Naive thymus-derived CD4-positive, alpha-beta T cell (primary cell): ENCODE results near the gene CCT6B. TPM values are rescaled to one million over a fixed set of nuclear protein-coding genes. Genes with fewer than 3 reads are reported as not detected.
"Not testable (repeated sequence)": the region's sequence is repeated elsewhere in the genome, so short reads cannot be mapped to it uniquely, and the experiment has no call there.

ENCODE experiments used
- ATAC-seq: fragments of 150-1000 bp; cut with Tn5 transposase; 2 replicates; pipeline ENCODE4 v1.10.0; 2021; ENCODE audit warnings: mild to moderate bottlenecking, moderate library complexity
- CTCF ChIA-PET: fragments of 350-600 bp; sonication (Branson Sonifier 250); formaldehyde crosslinking; loops from one replicate; lab custom pipeline; 2021; ENCODE audit warnings: antibody characterized with exemption; lab: Charles Lee
- POLR2A ChIA-PET: fragments of 350-600 bp; sonication (Branson Sonifier 250); formaldehyde crosslinking; loops from one replicate; lab custom pipeline; 2021; ENCODE audit warnings: antibody characterized with exemption, inconsistent platforms; lab: Charles Lee
- DNase-seq, 9 donors: peaks; one replicate each; pipeline versions ENCODE4 v3.0.0 to v3.0.0-alpha.2; 2020 to 2022; ENCODE audit warnings: mixed read lengths in 1 of 9
- H3K27ac ChIP-seq: one replicate; pipeline ENCODE4 v1.7.0; 2013; ENCODE audit warnings: mild to moderate bottlenecking, low read depth, low read length, moderate library complexity
- H3K27me3 ChIP-seq, 2 donors: one replicate each; pipeline ENCODE4 v1.7.0; 2013; ENCODE audit warnings: low read length in 2 of 2, mild to moderate bottlenecking in 2 of 2, moderate library complexity in 2 of 2; ENCODE audit not compliant: control insufficient read depth in 2 of 2, insufficient read depth in 2 of 2
- H3K36me3 ChIP-seq, 3 experiments: 1 replicate in 2 of 3; 2 replicates in 1 of 3; pipeline ENCODE4 v1.7.0; 2013; ENCODE audit warnings: low read length in 3 of 3, mild to moderate bottlenecking in 3 of 3, moderate library complexity in 1 of 3; ENCODE audit not compliant: insufficient read depth in 3 of 3, control insufficient read depth in 2 of 3
- H3K4me1 ChIP-seq, 2 donors: one replicate each; pipeline ENCODE4 v1.7.0; 2013; ENCODE audit warnings: low read length in 2 of 2, mild to moderate bottlenecking in 2 of 2, moderate library complexity in 1 of 2; ENCODE audit not compliant: control insufficient read depth in 2 of 2, insufficient read depth in 2 of 2
- H3K4me3 ChIP-seq: 2 replicates; pipeline ENCODE4 v1.7.0; 2013; ENCODE audit warnings: mild to moderate bottlenecking, low read length
- H3K9me3 ChIP-seq, 3 experiments: 1 replicate in 2 of 3; 2 replicates in 1 of 3; pipeline ENCODE4 v1.7.0; 2013; ENCODE audit warnings: low read length in 3 of 3; ENCODE audit not compliant: control insufficient read depth in 2 of 3
- H3K27ac Mint-ChIP-seq, 9 donors: one replicate each; pipeline ENCODE4 v1.8.0; 2020 to 2022; ENCODE audit warnings: mixed read lengths in 9 of 9, mild to moderate bottlenecking in 8 of 9, moderate library complexity in 5 of 9, inconsistent platforms in 2 of 9
- H3K27me3 Mint-ChIP-seq, 5 donors: one replicate each; pipeline ENCODE4 v1.8.0; 2021 to 2022; ENCODE audit warnings: mixed read lengths in 5 of 5, mild to moderate bottlenecking in 1 of 5
- H3K36me3 Mint-ChIP-seq, 5 donors: one replicate each; pipeline ENCODE4 v1.8.0; 2020 to 2022; ENCODE audit warnings: mixed read lengths in 5 of 5, mild to moderate bottlenecking in 3 of 5, inconsistent platforms in 1 of 5
- H3K4me1 Mint-ChIP-seq, 7 donors: one replicate each; pipeline ENCODE4 v1.8.0; 2020 to 2022; ENCODE audit warnings: mixed read lengths in 7 of 7, mild to moderate bottlenecking in 3 of 7, inconsistent platforms in 1 of 7
- H3K4me3 Mint-ChIP-seq, 10 donors: one replicate each; pipeline ENCODE4 v1.8.0; 2020 to 2022; ENCODE audit warnings: mild to moderate bottlenecking in 10 of 10, mixed read lengths in 10 of 10, moderate library complexity in 6 of 10, inconsistent platforms in 2 of 10
- H3K9me3 Mint-ChIP-seq, 11 donors: one replicate each; pipeline ENCODE4 v1.8.0; 2020 to 2022; ENCODE audit warnings: mixed read lengths in 11 of 11, mild to moderate bottlenecking in 4 of 11, inconsistent platforms in 1 of 11, moderate library complexity in 1 of 11
- intact Hi-C, 2 donors: fragments of 100-400 bp; cut with micrococcal nuclease; formaldehyde crosslinking; loops; one replicate each; pipeline ENCODE4 v1.15.1; 2023
- polyA plus RNA-seq, 2 donors: library from polyadenylated mRNA; unstranded; fragments of 300-500 nt; fragmentation: Illumina TruSeq; gene quantifications; one replicate each; pipeline ENCODE4 v1.2.3, GENCODE V29; 2021
- total RNA-seq, 6 experiments: library from RNA in 5 of 6; stranded (reverse) in 5 of 6; gene quantifications; 1 replicate in 5 of 6; 2 replicates in 1 of 6; pipeline ENCODE4 v1.2.3 and lab custom pipeline; 2021 to 2026

Gene CCT6B
- total and polyA plus RNA-seq, 7 experiments from 2014 or later: 1.3 to 3.8 (median 1.9) TPM

DNA sequence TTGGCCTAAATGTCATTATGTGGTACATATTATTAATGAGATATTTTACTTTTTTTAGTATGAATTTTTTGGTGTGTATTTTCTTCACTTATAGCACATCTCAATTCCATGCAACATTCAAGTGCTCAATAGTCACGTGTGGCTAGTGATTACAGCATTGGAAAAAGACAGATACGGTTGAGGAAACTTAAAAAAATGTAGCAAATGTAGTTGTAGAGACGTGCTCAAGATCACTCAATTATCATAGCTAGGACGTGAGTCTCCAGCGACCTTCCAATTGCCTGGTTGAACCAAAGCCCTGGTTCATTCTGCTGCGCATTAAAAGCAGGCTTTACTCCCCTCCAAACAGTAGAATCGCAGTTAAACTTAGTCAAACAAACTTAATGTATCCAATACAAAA, 17.9 kb upstream of the CCT6B start:
- peak overlapping the region in 8 of 9 donors; percentile 65 to 99 (median 98) for H3K27ac Mint-ChIP-seq
- Histone ChIP-seq H3K27ac (no peak overlapping the region), H3K27me3 (no peaks in the 10 kb centered on the region), H3K9me3 (no peaks in the 10 kb centered on the region), H3K4me1 (peaks cover 17 to 26% of the 10 kb centered on the region in 2 donors), H3K4me3 (no peak overlapping the region), H3K36me3 (peaks cover 0 to 9% (median 0%) of the 10 kb centered on the region in 3 experiments)
- ATAC-seq (no peak), DNase-seq (no peak)
- peaks cover 0 to 1% (median 0%) of the 10 kb centered on the region in 11 donors for H3K9me3 Mint-ChIP-seq
- peaks cover 0 to 14% (median 8%) of the 10 kb centered on the region in 5 donors for H3K36me3 Mint-ChIP-seq
- peaks cover 33 to 51% (median 43%) of the 10 kb centered on the region in 7 donors for H3K4me1 Mint-ChIP-seq
- no peaks in the 10 kb centered on the region for H3K27me3 Mint-ChIP-seq
- POLR2A ChIA-PET: interaction anchor here (0.6 to 5.9 kb wide), 7 partner anchors 15 to 135 kb away, joined by 3 to 44 read pairs (median 7); partner anchors contain the start of genes CCT6B, RFFL and ZNF830
- H3K4me3 Mint-ChIP-seq: peak overlapping the region in 8 of 10 donors; percentile 27 to 97 (median 44)
- CTCF ChIA-PET: interaction anchor here (0.6 kb wide), 2 partner anchors 26 to 104 kb away, joined by 3 read pairs; no protein-coding TSS in a partner anchor
- intact Hi-C loops: no loop called here

DNA sequence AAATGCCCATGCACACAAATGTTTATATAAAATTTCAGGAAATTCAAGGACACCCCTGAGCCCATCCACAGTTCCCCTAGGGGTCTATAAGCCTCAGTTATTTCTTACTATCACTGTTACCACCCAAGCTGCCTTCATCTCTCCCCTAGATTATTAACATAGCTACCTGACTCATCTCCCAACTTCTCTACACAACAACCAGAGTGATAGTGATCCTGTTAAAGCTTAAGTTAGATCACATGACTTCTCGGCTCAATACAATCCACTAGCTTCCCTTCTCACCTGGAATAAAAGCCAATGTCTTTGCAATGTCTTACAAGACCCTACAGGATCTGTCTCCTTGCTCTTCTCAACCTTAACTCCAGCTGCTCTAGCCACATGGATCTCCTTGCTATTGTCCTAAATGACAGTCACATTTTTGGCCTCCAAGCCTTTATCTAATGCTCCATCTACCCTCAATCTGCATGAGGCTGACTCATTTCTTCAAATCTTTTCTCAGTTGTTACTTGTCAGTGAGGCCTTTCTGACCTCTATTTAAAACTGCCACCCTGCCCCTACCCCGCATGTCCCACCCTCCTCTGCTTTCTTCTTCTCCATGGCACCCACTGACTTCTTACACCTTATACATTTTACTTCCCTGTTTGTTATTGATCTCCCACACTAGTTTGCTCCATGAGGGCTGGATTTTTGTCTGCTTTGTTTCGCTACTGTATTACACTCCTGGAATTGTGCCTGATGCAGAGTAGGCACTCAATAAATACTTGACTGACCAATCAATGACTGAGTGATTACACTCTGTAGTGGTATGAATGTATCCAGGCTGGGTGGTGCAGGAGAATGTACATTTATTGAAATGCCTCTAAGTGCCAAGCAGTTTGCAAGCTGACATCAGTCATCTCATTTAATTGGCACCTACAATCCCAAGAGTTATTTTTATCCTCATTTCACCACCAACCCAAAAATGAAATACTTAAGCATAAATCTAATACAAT, 13.8 kb upstream of the CCT6B start:
- peak overlapping the region in 1 of 9 donors; percentile 8 for H3K27ac Mint-ChIP-seq
- H3K9me3 ChIP-seq: no peaks in the 10 kb centered on the region
- DNase-seq: no peak
- no peak overlapping the region for H3K27ac ChIP-seq
- peaks cover 0 to 6% (median 0%) of the 10 kb centered on the region in 5 donors for H3K36me3 Mint-ChIP-seq
- intact Hi-C loops: no loop called here
- no peaks in the 10 kb centered on the region for H3K27me3 Mint-ChIP-seq
- ChIA-PET CTCF (no interaction called here), POLR2A (interaction anchor here (0.7 to 1.4 kb wide), 4 partner anchors 11 to 14 kb away, joined by 3 to 6 read pairs (median 3); no protein-coding TSS in a partner anchor)
- no peaks in the 10 kb centered on the region for H3K36me3 ChIP-seq
- no peak overlapping the region for H3K4me3 Mint-ChIP-seq
- H3K9me3 Mint-ChIP-seq: no peaks in the 10 kb centered on the region
- H3K27me3 ChIP-seq: no peaks in the 10 kb centered on the region
- H3K4me1 Mint-ChIP-seq: peaks cover 9 to 20% (median 11%) of the 10 kb centered on the region in 7 donors
- peaks cover 4 to 6% of the 10 kb centered on the region in 2 donors for H3K4me1 ChIP-seq
- no peak for ATAC-seq
- no peak overlapping the region for H3K4me3 ChIP-seq

DNA sequence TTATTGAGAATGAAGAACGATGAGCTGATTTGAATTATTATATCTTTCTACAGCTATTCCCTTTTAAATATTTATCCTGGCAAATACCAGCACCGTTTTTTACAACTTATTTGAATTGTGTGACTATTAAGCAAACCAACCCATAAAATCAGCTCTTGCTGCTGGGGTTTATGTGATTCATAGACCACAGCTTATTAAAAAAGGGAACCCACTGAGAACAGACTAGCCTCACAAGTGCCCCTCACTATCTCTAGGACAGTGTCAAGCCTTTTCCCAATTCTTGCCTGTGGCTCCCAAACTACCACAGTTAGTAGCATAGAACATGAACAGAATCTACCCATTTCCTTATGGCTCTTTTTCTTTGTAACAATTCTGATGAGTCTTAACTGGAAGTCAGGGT, 12.9 kb upstream of the CCT6B start:
- ATAC-seq (no peak), DNase-seq (no peak)
- Histone ChIP-seq H3K4me3 (no peak overlapping the region), H3K4me1 (no peaks in the 10 kb centered on the region), H3K36me3 (no peaks in the 10 kb centered on the region), H3K9me3 (no peaks in the 10 kb centered on the region), H3K27ac (no peak overlapping the region), H3K27me3 (no peaks in the 10 kb centered on the region)
- ChIA-PET CTCF (no interaction called here), POLR2A (interaction anchor here (0.6 to 1.4 kb wide), 5 partner anchors 10 to 27 kb away, joined by 3 to 6 read pairs (median 3); no protein-coding TSS in a partner anchor)
- no peaks in the 10 kb centered on the region for H3K27me3 Mint-ChIP-seq
- H3K4me1 Mint-ChIP-seq: peaks cover 0 to 11% (median 2%) of the 10 kb centered on the region in 7 donors
- intact Hi-C loops: no loop called here
- no peaks in the 10 kb centered on the region for H3K9me3 Mint-ChIP-seq
- H3K36me3 Mint-ChIP-seq: peaks cover 0 to 9% (median 3%) of the 10 kb centered on the region in 5 donors
- H3K4me3 Mint-ChIP-seq: no peak overlapping the region
- no peak overlapping the region for H3K27ac Mint-ChIP-seq

DNA sequence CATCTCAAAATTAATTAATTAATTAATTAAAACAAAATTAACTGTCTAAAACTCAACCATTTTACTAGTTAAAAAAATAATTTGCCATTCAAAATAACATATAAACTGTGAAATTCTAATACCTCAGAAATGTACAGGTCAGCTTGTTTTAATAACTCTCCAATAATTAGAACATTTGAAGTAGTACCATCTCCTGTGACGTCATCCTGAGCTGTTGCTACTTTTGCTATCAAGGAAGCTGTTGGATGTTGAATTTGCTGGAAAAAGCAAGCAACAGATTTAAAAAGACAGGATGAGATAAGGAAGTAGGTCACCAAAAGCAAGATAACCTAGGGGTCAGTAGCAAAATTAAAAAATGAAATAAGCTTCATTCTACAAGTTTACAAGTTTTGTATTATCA, 2.8 kb downstream of the CCT6B start:
- H3K4me1 Mint-ChIP-seq: peaks cover 11 to 32% (median 27%) of the 10 kb centered on the region in 7 donors
- Histone ChIP-seq H3K4me3 (no peak overlapping the region), H3K4me1 (peaks cover 14 to 16% of the 10 kb centered on the region in 2 donors), H3K27ac (no peak overlapping the region), H3K27me3 (no peaks in the 10 kb centered on the region), H3K9me3 (no peaks in the 10 kb centered on the region), H3K36me3 (peaks cover 0 to 4% (median 0%) of the 10 kb centered on the region in 3 experiments)
- ATAC-seq: no peak
- peaks cover 5 to 12% (median 8%) of the 10 kb centered on the region in 5 donors for H3K36me3 Mint-ChIP-seq
- DNase-seq: no peak
- H3K4me3 Mint-ChIP-seq: no peak overlapping the region
- CTCF ChIA-PET: interaction anchor here (0.7 to 1.7 kb wide), 2 partner anchors 131 to 161 kb away, joined by 3 to 4 read pairs; partner anchors contain the start of gene RAD51D
- intact Hi-C loops: no loop called here
- H3K27me3 Mint-ChIP-seq: peaks cover 0 to 11% (median 5%) of the 10 kb centered on the region in 5 donors
- POLR2A ChIA-PET: interaction anchor here (0.6 to 1.6 kb wide), 3 partner anchors 21 to 912 kb away, joined by 3 to 6 read pairs (median 3); partner anchors contain the start of gene LIG3
- H3K27ac Mint-ChIP-seq: no peak overlapping the region
- peaks cover 0 to 8% (median 4%) of the 10 kb centered on the region in 11 donors for H3K9me3 Mint-ChIP-seq

DNA sequence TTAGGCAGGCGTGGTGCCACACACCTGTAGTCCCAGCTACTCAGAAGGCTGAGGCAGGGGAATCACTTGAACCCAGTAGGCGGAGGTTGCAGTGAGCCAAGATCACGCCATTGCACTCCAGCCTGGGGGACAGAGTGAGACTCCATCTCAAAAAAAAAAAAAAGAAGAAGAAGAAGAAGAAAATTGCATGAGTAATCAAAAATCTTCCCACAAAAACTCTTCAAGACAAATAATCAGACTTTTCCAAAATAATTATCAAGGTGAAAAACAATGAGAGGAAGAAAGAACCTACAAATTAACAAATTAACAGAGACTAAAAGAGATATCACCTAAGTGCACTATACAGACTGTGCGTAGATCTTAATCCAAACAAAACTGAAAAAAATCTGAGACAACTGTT, 10.5 kb downstream of the CCT6B start:
- H3K27ac ChIP-seq, H3K4me1 ChIP-seq, ATAC-seq, H3K36me3 Mint-ChIP-seq, H3K4me3 Mint-ChIP-seq, H3K27me3 ChIP-seq, H3K4me3 ChIP-seq, H3K9me3 Mint-ChIP-seq, intact Hi-C loops, H3K36me3 ChIP-seq, H3K9me3 ChIP-seq, DNase-seq, H3K4me1 Mint-ChIP-seq, H3K27ac Mint-ChIP-seq, CTCF ChIA-PET, POLR2A ChIA-PET: not testable (repeated sequence)
- H3K27me3 Mint-ChIP-seq: peaks cover 0 to 24% (median 0%) of the 10 kb centered on the region in 5 donors

DNA sequence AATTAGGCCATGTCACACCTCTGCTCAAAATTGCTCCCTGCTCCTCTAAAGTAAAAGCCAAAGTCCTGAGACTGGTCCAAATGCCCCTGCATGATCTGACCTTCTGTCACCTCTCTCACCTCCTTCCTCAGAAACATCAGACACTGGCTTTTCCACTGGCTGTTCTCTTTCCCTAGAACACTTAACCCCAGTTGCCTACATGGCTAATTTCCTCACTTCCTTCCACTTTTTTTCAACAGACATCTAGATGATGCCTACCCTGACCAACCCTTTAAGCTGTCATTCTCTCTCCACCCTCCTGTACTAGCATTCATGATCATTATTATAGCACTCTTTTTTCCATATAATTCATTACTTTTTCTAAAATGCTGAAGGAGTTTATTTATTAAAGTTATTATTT, 31.0 kb downstream of the CCT6B start:
- CTCF ChIA-PET: no interaction called here
- no peak for ATAC-seq

More for the DNA sequence above, 31.0 kb downstream of the CCT6B start:
- Mint-ChIP-seq H3K27me3 (peaks cover 0 to 23% (median 0%) of the 10 kb centered on the region in 5 donors), H3K27ac (no peak overlapping the region), H3K4me3 (no peak overlapping the region), H3K36me3 (peaks cover 0 to 16% (median 0%) of the 10 kb centered on the region in 5 donors), H3K4me1 (no peaks in the 10 kb centered on the region), H3K9me3 (no peaks in the 10 kb centered on the region)
- no peaks in the 10 kb centered on the region for H3K4me1 ChIP-seq
- no peaks in the 10 kb centered on the region for H3K36me3 ChIP-seq
- no peaks in the 10 kb centered on the region for H3K27me3 ChIP-seq
- intact Hi-C loops: no loop called here
- no peak overlapping the region for H3K4me3 ChIP-seq
- DNase-seq: no peak
- no peaks in the 10 kb centered on the region for H3K9me3 ChIP-seq
- no peak overlapping the region for H3K27ac ChIP-seq
- POLR2A ChIA-PET: no interaction called here
